Loucy (cell line): ENCODE results near the gene CDCA8.

Source experiments
- H2AFZ ChIP-seq: fragments of 200-600 bp; sonication (generic); 2 replicates; pipeline ENCODE4 v1.6.0; 2016; ENCODE audit warnings: antibody characterized with exemption, mild to moderate bottlenecking, low read length, moderate library complexity
- H3F3A ChIP-seq: fragments of 200-600 bp; 2 replicates; pipeline ENCODE4 v1.6.0; 2016; ENCODE audit warnings: antibody characterized with exemption, low read depth, mild to moderate bottlenecking
- H3K27me3 ChIP-seq: fragments of 200-600 bp; sonication (generic); 2 replicates; pipeline ENCODE4 v1.6.1; 2014; ENCODE audit warnings: low read length, mild to moderate bottlenecking; ENCODE audit not compliant: insufficient read depth, poor library complexity, severe bottlenecking
- H3K36me3 ChIP-seq: fragments of 200-600 bp; sonication (generic); 2 replicates; pipeline ENCODE4 v1.6.1; 2016; ENCODE audit warnings: low read length; ENCODE audit not compliant: insufficient read depth
- H3K4me1 ChIP-seq: fragments of 200-600 bp; sonication (generic); 2 replicates; pipeline ENCODE4 v1.5.1; 2014; ENCODE audit warnings: low read length, mild to moderate bottlenecking; ENCODE audit not compliant: insufficient read depth, poor library complexity, severe bottlenecking
- H3K4me2 ChIP-seq: fragments of 200-600 bp; sonication (generic); 2 replicates; pipeline ENCODE4 v1.6.0; 2014; ENCODE audit warnings: antibody characterized with exemption, low read length, low read depth, mild to moderate bottlenecking; ENCODE audit not compliant: poor library complexity, severe bottlenecking
- H3K4me3 ChIP-seq: fragments of 200-600 bp; sonication (generic); 2 replicates; pipeline ENCODE4 v1.5.1; 2014; ENCODE audit warnings: low read length, mild to moderate bottlenecking, mixed read lengths; ENCODE audit not compliant: poor library complexity, severe bottlenecking
- H3K79me2 ChIP-seq: fragments of 200-600 bp; sonication (generic); 2 replicates; pipeline ENCODE4 v1.6.1; 2014; ENCODE audit warnings: low read length; ENCODE audit not compliant: insufficient read depth
- H3K9ac ChIP-seq: fragments of 200-600 bp; sonication (generic); 2 replicates; pipeline ENCODE4 v1.6.0; 2014; ENCODE audit warnings: mild to moderate bottlenecking, low read depth, low read length, moderate library complexity; ENCODE audit not compliant: poor library complexity, severe bottlenecking
- H3K9me2 ChIP-seq: fragments of 200-600 bp; sonication (generic); replicated peaks from 2 replicates; pipeline ENCODE4 v1.6.1; 2016; ENCODE audit warnings: low read depth, low read length, mixed read lengths
- H3K9me3 ChIP-seq: fragments of 200-600 bp; sonication (generic); 2 replicates; pipeline ENCODE4 v1.6.1; 2014; ENCODE audit warnings: mild to moderate bottlenecking, antibody characterized with exemption, low read length, low read depth; ENCODE audit not compliant: insufficient read depth
- H4K20me1 ChIP-seq: fragments of 200-600 bp; sonication (generic); 2 replicates; pipeline ENCODE4 v1.6.0; 2014; ENCODE audit warnings: antibody characterized with exemption, low read length, mild to moderate bottlenecking; ENCODE audit not compliant: insufficient read depth, poor library complexity, severe bottlenecking
- EZH2phosphoT487 ChIP-seq: fragments of 200-600 bp; IDR thresholded peaks from 2 replicates; pipeline ENCODE4 v1.6.1; 2018; ENCODE audit warnings: antibody characterized with exemption, mild to moderate bottlenecking, moderate library complexity, borderline replicate concordance
- TF ChIP-seq, protein P1 (sequence below): fragments of 200-600 bp; sonication (generic); conservative IDR thresholded peaks from 2 replicates; pipeline ENCODE4 v1.5.1; 2014; ENCODE audit warnings: mild to moderate bottlenecking, antibody characterized with exemption, low read length

The CDCA8 gene

DNA sequence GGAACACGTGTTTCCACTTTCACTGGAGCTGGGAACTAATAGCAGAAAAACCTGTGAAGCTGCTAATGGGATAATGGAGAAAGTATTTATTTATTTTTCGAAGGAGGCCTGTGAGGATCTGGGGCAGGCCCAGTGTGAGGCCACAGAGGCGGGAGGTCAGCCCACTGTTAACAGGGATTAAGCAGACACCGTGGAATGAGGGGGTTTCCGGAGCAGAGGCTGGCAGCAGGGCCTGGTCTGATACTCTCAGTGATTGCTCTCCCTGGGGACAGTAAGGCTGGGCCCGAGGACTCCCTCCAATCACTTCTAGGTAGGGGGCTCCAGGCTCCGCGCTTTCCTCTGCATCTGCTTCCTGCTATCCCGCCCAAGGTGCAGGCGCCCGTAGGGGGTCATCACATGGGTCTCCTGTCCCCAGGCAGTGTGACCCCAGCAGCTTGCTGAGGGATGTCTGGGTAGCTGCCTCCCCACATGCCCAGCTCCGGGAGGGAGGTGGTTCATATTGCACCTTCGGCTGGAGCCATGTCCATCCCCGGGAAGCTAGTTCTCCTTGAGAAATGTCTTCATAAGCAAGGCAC lies 28.8 kb upstream of the CDCA8 start:
- Histone ChIP-seq H3K9ac (no peak overlapping the region), H3K4me3 (no peak overlapping the region), H3K36me3 (no peaks in the 10 kb centered on the region), H3K27me3 (no peaks in the 10 kb centered on the region), H3K9me3 (no peaks in the 10 kb centered on the region), H3K4me1 (no peaks in the 10 kb centered on the region), H3F3A (no peaks in the 10 kb centered on the region), H3K9me2 (no peaks in the 10 kb centered on the region), H3K4me2 (no peak overlapping the region), H2AFZ (no peak overlapping the region), H4K20me1 (no peaks in the 10 kb centered on the region), H3K79me2 (no peaks in the 10 kb centered on the region)
- TF ChIP-seq, protein P1, sequence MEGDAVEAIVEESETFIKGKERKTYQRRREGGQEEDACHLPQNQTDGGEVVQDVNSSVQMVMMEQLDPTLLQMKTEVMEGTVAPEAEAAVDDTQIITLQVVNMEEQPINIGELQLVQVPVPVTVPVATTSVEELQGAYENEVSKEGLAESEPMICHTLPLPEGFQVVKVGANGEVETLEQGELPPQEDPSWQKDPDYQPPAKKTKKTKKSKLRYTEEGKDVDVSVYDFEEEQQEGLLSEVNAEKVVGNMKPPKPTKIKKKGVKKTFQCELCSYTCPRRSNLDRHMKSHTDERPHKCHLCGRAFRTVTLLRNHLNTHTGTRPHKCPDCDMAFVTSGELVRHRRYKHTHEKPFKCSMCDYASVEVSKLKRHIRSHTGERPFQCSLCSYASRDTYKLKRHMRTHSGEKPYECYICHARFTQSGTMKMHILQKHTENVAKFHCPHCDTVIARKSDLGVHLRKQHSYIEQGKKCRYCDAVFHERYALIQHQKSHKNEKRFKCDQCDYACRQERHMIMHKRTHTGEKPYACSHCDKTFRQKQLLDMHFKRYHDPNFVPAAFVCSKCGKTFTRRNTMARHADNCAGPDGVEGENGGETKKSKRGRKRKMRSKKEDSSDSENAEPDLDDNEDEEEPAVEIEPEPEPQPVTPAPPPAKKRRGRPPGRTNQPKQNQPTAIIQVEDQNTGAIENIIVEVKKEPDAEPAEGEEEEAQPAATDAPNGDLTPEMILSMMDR: no peak
- no peak for TF ChIP-seq EZH2phosphoT487

DNA sequence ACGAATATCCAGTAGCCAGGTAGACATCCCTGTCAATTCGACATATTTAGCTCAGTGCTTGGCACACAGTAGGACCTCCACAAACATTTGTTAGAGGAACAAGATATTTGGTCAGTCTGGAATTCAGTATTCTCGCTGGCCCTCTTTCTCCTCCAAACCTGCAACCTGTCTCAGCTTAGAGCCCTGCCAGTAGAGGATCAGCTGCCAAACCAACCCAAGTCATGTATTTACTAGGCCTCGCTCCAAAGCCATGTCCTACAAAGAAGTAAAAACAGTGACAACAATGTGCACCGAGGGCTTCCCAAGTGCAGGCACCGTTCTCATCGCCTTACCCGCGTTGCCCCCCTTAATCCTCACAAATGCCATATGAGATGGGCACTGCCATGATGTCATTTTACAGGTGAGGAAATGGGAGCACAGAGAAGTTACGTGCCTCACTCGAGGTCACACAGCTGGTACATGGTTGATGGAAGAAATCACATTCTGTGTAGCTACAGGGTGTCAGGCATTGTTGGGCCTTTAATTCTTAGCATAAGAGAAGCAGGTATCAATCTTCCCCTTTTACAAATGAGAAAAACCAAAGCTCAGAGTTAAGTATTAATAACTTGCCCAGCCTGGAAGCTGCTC lies 26.0 kb upstream of the CDCA8 start:
- H3K9me2 ChIP-seq: no peaks in the 10 kb centered on the region
- H4K20me1 ChIP-seq: no peaks in the 10 kb centered on the region
- no peaks in the 10 kb centered on the region for H3K79me2 ChIP-seq
- H2AFZ ChIP-seq: no peak overlapping the region
- no peaks in the 10 kb centered on the region for H3K36me3 ChIP-seq
- no peaks in the 10 kb centered on the region for H3K9me3 ChIP-seq
- no peak overlapping the region for H3K4me2 ChIP-seq
- H3F3A ChIP-seq: no peaks in the 10 kb centered on the region
- H3K4me1 ChIP-seq: no peaks in the 10 kb centered on the region
- H3K4me3 ChIP-seq: no peak overlapping the region
- H3K27me3 ChIP-seq: no peaks in the 10 kb centered on the region
- TF ChIP-seq, protein P1: no peak
- no peak for TF ChIP-seq EZH2phosphoT487
- no peak overlapping the region for H3K9ac ChIP-seq

DNA sequence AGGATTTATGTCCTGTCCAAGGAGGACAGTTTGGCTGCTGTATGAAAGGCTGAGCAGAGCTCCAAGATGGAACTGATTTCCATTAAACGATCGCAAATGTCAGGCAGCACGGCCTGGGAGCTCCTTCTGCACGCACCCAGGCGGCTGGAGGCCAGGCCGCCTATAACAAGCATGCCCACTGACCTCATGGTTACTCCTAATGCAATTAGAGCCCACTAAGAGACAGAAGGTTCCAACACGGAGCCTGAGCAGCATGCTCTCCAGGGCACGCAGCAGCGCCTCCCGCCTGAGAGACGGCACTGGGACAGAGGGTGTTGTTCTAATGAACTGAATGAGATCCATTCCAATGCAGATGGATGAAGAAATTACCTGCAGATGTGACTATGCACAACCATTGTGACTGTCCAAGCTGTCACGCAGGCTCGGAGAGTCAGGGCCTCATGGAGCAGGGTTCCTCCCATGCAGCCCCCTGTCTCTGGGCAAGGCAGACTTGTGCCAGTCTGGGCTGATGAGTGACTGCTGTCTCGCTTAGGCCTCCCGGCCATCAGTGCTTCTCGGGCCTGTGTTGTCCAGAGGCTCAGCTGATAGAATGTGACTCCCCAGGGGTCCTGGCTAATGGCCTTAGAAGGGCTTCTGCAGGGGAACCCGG lies 25.2 kb upstream of the CDCA8 start:
- H3K4me3 ChIP-seq: no peak overlapping the region
- TF ChIP-seq, protein P1: no peak
- no peak for TF ChIP-seq EZH2phosphoT487
- H2AFZ ChIP-seq: no peak overlapping the region

More for the DNA sequence above, 25.2 kb upstream of the CDCA8 start:
- Histone ChIP-seq H4K20me1 (no peaks in the 10 kb centered on the region), H3K4me1 (no peaks in the 10 kb centered on the region), H3F3A (no peaks in the 10 kb centered on the region), H3K36me3 (no peaks in the 10 kb centered on the region), H3K4me2 (no peak overlapping the region), H3K9me2 (no peaks in the 10 kb centered on the region), H3K27me3 (no peaks in the 10 kb centered on the region), H3K9me3 (no peaks in the 10 kb centered on the region), H3K9ac (no peak overlapping the region), H3K79me2 (no peaks in the 10 kb centered on the region)
